NCI-H2227 (cell line): Measurements from ENCODE around the gene USH2A.
A peak's percentile ranks its signal among the peaks of the same experiment; 100 is the strongest.
"Not testable (repeated sequence)": the region's sequence is repeated elsewhere in the genome, so short reads cannot be mapped to it uniquely, and the experiment has no call there.

Source experiments
- DNase-seq: peaks from one replicate; lab custom pipeline; 2025; ENCODE audit not compliant: unreplicated experiment; lab: John Stamatoyannopoulos, UW

Gene USH2A

GRCh38 chr1:216205176-216205575 lies 218.1 kb downstream of the USH2A start:
- DNase-seq, result no peak

DNA sequence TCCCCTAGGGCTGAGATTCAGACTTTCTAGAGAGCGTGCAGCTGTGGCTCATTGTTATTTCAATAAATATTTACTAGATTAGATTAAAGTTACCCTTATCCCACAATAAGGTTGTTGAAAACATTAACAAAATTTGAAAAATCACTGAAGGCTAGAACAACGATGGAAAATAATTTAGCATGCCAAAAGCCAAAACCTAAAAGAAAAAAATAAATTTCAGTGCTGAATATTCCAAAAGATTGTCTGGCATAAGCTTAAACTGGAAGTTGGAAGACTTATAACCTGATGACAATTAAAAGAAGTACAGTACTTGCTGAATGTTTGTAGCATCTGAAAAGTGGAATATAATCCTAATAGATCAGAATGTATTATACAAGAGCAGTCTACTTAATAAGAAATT lies 221.3 kb downstream of the USH2A start:
- DNase-seq, result no peak

GRCh38 chr1:216200941-216201340 lies 222.3 kb downstream of the USH2A start:
- DNase-seq, result no peak

DNA sequence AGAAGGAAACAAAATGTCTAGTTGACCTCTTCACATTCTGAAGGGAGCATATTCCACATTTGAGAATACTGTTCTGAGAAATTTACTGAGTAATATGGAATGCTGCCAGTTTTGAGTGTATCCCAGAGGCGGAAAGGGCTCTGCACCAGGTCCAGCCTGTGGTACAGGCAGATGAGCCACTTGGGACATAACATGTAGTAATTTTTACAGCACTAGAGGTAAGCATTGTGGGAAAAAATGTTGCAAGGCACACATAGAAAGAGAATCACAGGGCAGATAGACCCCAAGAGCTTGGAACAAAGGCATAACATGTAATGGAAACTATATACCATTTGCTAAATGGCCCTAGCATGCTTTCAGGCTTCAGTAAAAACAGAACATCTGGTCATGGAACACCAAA lies 228.5 kb downstream of the USH2A start:
- DNase-seq, result no peak

DNA sequence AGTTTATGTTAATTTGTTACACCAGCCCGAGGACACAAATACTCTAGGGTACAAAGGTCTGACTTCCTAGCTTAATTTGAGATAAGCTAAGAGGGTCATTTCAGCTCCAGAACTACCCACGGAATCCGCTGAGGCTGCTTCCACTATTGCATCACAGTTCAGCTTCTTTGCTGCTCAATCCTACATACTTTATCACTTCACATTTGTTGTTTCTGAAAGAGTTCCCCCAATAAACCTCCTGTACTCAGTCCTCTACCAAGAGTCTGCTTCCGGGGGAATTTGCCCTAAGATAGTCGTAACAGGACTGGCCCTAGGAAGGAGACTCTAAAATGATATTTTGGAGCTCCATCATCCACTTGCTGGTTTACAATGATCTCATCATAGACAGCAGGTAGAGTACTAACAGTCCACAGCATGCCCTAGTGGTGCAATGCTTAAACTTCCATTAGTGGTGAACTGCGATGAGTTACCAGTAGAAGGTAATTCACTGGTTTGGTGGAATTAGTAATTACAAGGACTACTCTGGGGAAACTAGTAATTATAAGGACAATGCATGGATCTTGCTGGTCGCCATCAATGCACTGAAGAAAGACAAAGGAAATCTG lies 229.3 kb downstream of the USH2A start:
- DNase-seq, result peak; percentile 42

DNA sequence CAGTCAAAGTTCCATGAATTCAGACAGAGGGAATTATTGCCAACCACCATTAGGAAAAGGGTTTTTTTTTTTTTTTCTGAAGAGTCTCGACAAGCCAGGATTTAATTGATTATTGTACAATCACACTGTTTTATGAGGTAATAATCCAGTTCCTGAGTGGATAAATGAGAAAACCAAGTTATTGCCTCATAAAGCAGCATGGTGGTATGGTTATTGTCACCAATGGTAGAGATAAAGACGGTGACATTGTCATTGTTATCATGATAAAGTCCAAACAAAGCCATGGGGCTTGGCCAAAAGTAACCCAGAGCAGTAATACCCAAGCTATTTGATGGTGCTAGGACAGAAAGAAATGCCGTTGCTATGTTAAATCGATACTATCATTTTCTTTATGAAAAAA lies 232.8 kb downstream of the USH2A start:
- no peak for DNase-seq

DNA sequence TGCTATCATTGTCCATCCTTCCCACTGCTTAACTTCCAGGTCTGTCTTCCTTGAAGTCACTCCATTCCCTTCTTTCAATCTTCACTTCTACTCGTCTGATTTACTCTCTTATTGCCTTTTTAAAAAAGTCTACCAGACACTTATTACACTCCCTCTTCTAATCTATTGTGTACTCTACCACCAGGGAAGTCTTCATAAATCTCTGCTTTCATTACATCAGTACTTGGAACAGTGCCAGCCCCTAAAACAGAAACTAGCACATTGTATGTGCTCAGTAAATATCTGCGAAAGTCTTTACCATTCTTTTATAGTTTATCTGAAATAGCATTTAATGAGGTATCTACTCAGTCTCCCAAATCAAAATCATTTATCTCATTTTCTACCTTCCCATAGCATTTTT lies 236.4 kb downstream of the USH2A start:
- DNase-seq, result peak; percentile 10

DNA sequence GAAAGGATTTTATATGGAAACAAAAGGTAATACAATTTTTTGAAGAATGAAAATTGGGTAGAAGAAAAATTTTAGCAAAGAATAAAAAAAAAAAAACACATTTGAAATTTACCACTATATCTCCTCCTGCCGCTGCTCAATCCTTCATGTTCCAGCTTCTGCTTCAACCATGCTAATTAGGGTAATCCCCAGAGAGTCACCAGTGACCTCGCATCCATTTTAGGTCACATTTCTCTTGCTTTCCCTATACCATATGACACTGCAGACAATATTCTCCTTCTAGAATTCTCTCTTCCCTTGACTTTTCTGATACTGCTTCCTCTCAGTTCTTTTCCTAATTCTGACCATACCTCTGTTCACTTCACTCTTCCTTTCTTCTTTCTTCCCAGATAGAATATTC lies 237.1 kb downstream of the USH2A start:
- DNase-seq, result peak; percentile 3

GRCh38 chr1:216184126-216184680 lies 239.0 kb downstream of the USH2A start:
- DNase-seq, result peak; percentile 3

- peak; percentile 36 for DNase-seq
Observed at GRCh38 chr1:216183454-216183853, 239.8 kb downstream of the USH2A start.

DNA sequence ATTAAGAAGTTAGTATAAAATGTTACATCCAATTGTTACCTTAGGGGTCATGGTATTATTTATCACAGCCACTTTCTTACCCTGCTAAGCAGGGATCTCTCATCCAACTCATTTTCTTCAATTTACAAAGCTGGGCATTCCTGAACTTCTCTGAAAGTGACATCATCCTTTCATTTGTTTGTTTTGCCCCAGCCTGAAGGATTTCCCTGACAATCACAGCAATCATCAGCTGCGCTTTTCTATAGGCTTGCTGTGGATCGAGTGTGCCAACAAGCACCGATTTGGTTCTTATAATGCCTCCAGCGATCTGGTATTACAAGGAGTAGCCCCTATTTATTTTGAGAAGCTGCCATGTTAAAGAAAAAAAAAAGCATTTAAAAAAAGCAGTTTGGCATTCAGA lies 240.2 kb downstream of the USH2A start:
- peak; percentile 36 for DNase-seq

GRCh38 chr1:216181590-216181989 lies 241.7 kb downstream of the USH2A start:
- peak; percentile 49 for DNase-seq

GRCh38 chr1:216178281-216178680 lies 245.0 kb downstream of the USH2A start:
- no peak for DNase-seq

DNA sequence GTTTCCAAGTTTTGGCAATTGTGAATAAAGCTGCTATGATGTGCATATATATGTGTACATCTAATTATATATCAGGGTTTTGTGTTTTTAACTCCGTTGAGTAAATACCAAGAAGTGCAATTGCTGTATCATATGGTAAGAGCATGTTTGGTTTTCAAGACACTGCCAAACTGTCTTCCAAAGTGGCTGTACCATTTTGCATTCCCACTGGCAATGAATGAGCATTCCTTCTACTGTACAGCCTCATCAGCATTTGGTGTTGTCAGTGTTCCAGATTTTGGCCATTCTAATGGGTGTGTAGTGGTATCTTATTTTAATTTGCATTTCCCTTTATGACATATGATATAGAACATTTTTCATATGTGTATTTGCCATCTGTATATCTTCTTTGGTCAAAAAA lies 246.3 kb downstream of the USH2A start:
- no peak for DNase-seq

DNA sequence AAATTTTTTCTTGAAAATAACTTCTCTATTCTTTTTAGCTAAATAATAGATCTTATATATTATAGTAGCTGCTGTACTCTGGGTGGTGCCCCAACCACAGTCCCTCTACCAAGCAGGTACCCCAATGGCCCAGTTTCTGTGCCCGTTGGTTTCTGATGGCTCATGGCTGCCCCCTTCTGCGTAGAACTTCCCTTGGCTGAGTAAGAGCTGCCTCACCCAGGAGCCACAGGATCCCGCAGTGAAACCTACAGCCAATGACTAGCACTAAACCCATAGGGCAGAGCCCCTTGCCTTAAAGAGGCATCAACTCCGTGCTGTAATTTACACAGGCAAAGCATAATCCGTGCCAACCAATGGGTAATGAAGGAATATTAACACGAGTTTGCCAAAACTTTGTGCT lies 247.5 kb downstream of the USH2A start:
- no peak for DNase-seq

- no peak for DNase-seq
Observed at GRCh38 chr1:216173376-216173995, 249.8 kb downstream of the USH2A start.

- DNase-seq, result no peak
Observed at GRCh38 chr1:216169351-216169750, 253.9 kb downstream of the USH2A start.

DNA sequence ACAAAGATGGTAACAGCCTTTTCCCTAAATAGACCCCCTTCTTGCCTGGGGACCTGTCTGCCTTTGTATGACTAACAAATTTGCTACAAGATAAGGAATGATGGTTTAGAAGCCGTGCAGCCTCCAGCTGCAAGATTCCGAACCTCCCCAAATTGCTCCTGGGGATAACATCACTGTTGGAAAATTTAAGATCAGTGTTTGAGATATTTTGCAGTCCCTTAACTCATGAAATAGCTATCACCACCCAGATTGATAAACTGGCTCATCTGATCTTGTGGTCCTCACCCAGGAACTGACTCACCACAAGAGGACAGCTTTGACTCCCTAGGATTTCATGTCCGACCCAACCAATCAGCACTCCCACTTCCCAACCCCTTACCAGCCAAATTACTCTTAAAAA lies 254.7 kb downstream of the USH2A start:
- DNase-seq, result no peak

DNA sequence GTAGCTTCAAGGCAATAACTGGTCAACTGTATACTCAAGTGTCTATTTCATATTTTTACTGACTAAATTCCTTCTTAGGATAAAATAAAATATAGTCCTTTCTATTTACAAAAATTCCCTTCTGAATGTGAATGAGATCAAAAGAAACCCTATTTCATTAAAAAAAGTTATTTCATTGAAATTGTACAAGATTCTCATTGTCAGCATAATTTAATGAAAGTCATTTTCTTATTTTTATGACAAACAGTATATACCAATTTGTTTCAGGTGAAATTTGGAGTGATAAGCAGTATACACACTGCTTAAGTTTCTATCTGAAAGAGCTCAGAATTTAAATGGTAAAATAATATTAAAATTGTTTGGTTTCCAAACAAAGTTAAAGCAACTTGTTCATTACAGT lies 269.2 kb downstream of the USH2A start:
- no peak for DNase-seq

- no peak for DNase-seq
Observed at GRCh38 chr1:216153130-216153529, 270.1 kb downstream of the USH2A start.

GRCh38 chr1:216145451-216146018 lies 277.7 kb downstream of the USH2A start:
- not testable (repeated sequence) for DNase-seq

- no peak for DNase-seq
Observed at GRCh38 chr1:216144661-216145450, 278.4 kb downstream of the USH2A start.
